BJ (cell line): ENCODE measurements around the gene OPTC. TPM values are rescaled to one million over a fixed set of nuclear protein-coding genes. Genes with fewer than 3 reads are reported as not detected.
"Not testable (repeated sequence)": the region's sequence is repeated elsewhere in the genome, so short reads cannot be mapped to it uniquely, and the experiment has no call there.

ENCODE experiments used
- CTCF ChIA-PET: fragments of 350-600 bp; formaldehyde crosslinking; extraction: SDS; loops from one replicate; lab custom pipeline; 2021; ENCODE audit warnings: antibody characterized with exemption, inconsistent platforms; lab: Yijun Ruan, JAX
- POLR2A ChIA-PET: fragments of 300-600 bp; sonication (Branson Sonifier 250); formaldehyde crosslinking; extraction: SDS; loops from one replicate; lab custom pipeline; 2021; ENCODE audit warnings: antibody characterized with exemption; lab: Charles Lee
- DNase-seq: peaks from one replicate; pipeline ENCODE4 v3.0.0-alpha.2; 2011; ENCODE audit warnings: low read depth
- H3K27me3 ChIP-seq: 2 replicates; pipeline ENCODE4 v1.6.0; 2011; ENCODE audit warnings: low read length; ENCODE audit not compliant: control insufficient read depth, insufficient read depth
- H3K36me3 ChIP-seq: 2 replicates; pipeline ENCODE4 v1.5.1; 2011; ENCODE audit warnings: low read length; ENCODE audit not compliant: control insufficient read depth, insufficient read depth
- H3K4me3 ChIP-seq: 2 replicates; pipeline ENCODE4 v1.5.1; 2011; ENCODE audit warnings: low read depth, mild to moderate bottlenecking, control low read depth, low read length
- CTCF ChIP-seq: IDR thresholded peaks from 2 replicates; pipeline ENCODE4 v1.5.1; 2011; ENCODE audit warnings: low read depth, mild to moderate bottlenecking, control low read depth, inconsistent platforms, low read length, moderate library complexity; ENCODE audit not compliant: insufficient read depth
- polyA plus RNA-seq: library from polyadenylated mRNA; depleted of rRNA; stranded (reverse); fragments of >200 nt; gene quantifications from 2 replicates; pipeline ENCODE4 v1.2.3, GENCODE V29; 2011

The OPTC gene
- polyA plus RNA-seq, 1 experiment: not detected

- TF ChIP-seq CTCF: no peak
- Histone ChIP-seq H3K4me3 (no peak overlapping the region), H3K36me3 (peaks cover 1% of the 10 kb centered on the region; the same call in 1 of the 2 replicates), H3K27me3 (no peaks in the 10 kb centered on the region; the same call in 1 of the 2 replicates)
- CTCF ChIA-PET: no interaction called here
- DNase-seq: no peak
- POLR2A ChIA-PET: no interaction called here
Observed at GRCh38 chr1:203516906-203517305, 23.0 kb downstream of the OPTC start.

- DNase-seq: no peak
- peaks cover 1% of the 10 kb centered on the region; the same call in 1 of the 2 replicates for H3K36me3 ChIP-seq
- H3K4me3 ChIP-seq: no peak overlapping the region
- no peak for TF ChIP-seq CTCF
- POLR2A ChIA-PET: no interaction called here
- CTCF ChIA-PET: no interaction called here
- no peaks in the 10 kb centered on the region; the same call in 1 of the 2 replicates for H3K27me3 ChIP-seq
Observed at GRCh38 chr1:203517426-203518110, 23.6 kb downstream of the OPTC start.

GRCh38 chr1:203518139-203518538, 24.2 kb downstream of the OPTC start:
- H3K36me3 ChIP-seq, H3K27me3 ChIP-seq, H3K4me3 ChIP-seq, POLR2A ChIA-PET, CTCF ChIA-PET, DNase-seq: not testable (repeated sequence)

- Histone ChIP-seq H3K4me3 (no peak overlapping the region), H3K36me3 (peaks cover 1% of the 10 kb centered on the region; the same call in 1 of the 2 replicates), H3K27me3 (no peaks in the 10 kb centered on the region; the same call in 1 of the 2 replicates)
- TF ChIP-seq CTCF: no peak
- DNase-seq: no peak
- CTCF ChIA-PET: interaction anchor here (0.7 to 0.9 kb wide), 3 partner anchors 10 to 203 kb away, joined by 3 to 4 read pairs (median 3); no protein-coding TSS in a partner anchor
- POLR2A ChIA-PET: no interaction called here
Observed at GRCh38 chr1:203518541-203518940, 24.6 kb downstream of the OPTC start.

GRCh38 chr1:203519053-203519840, 25.3 kb downstream of the OPTC start:
- H3K4me3 ChIP-seq: no peak overlapping the region
- POLR2A ChIA-PET: no interaction called here
- peaks cover 1% of the 10 kb centered on the region; the same call in 1 of the 2 replicates for H3K36me3 ChIP-seq
- CTCF ChIA-PET: interaction anchor here (0.7 to 1.7 kb wide), 4 partner anchors 9 to 203 kb away, joined by 3 to 4 read pairs (median 3); no protein-coding TSS in a partner anchor
- H3K27me3 ChIP-seq: no peaks in the 10 kb centered on the region; the same call in 1 of the 2 replicates
- TF ChIP-seq CTCF: no peak
- DNase-seq: no peak
